ENCODE data around the gene HOMER2. TPM values are rescaled to one million over a fixed set of nuclear protein-coding genes. Genes with fewer than 3 reads are reported as not detected.

Gene HOMER2
- total and polyA plus RNA-seq, 2 of the 4 experiments (the other 2 are of a cell fraction): 0.54 to 0.79 TPM

GRCh38 chr15:82995076-82995475, 42.6 kb upstream of the HOMER2 start:
- 100% methylated on average over 1 of the region's 2 CpGs; no CpG with 5 or more reads in 1 of the 2 experiments for WGBS, 2 experiments (ENCODE audit: extremely low coverage in 2 of 2, insufficient read length in 1 of 2)
- Histone ChIP-seq H3K4me1 (ENCODE audit: control insufficient read depth, insufficient read depth, low read length) (no peaks in the 10 kb centered on the region), H2BK5ac (ENCODE audit: low read depth, low read length, poor library complexity, severe bottlenecking) (no peak overlapping the region), H3K4ac (ENCODE audit: low read depth, low read length) (no peak overlapping the region), H3K79me1 (ENCODE audit: low read depth in 1 of 2, low read length in 2 of 2) (no peaks in the 10 kb centered on the region), H4K8ac (ENCODE audit: low read depth in 2 of 2, low read length in 2 of 2) (no peak overlapping the region), H4K5ac (ENCODE audit: low read depth, low read length) (no peak overlapping the region), H2AFZ (replicated peaks; ENCODE audit: low read length, poor library complexity) (no peak overlapping the region), H3K36me3 (ENCODE audit: control insufficient read depth, insufficient read depth, low read length) (no peaks in the 10 kb centered on the region), H3K4me2 (ENCODE audit: low read depth, low read length) (no peak overlapping the region), H3K23ac (ENCODE audit: low read depth, low read length) (no peak overlapping the region), H3K27ac (ENCODE audit: insufficient read depth, low read length) (no peak overlapping the region), H3K14ac (replicated peaks; ENCODE audit: low read depth, low read length) (no peak overlapping the region), H3K27me3 (ENCODE audit: control insufficient read depth, insufficient read depth, low read length) (no peaks in the 10 kb centered on the region), H3K9me1 (ENCODE audit: insufficient read depth, low read length) (no peaks in the 10 kb centered on the region), H3K9me3 (ENCODE audit: control insufficient read depth, insufficient read depth, low read length) (no peaks in the 10 kb centered on the region), H2AK9ac (replicated peaks; ENCODE audit: low read depth, low read length, poor library complexity) (peak overlapping the region; percentile 55), H3K9ac (ENCODE audit: low read depth, low read length) (no peak overlapping the region), H3K18ac (ENCODE audit: low read depth, low read length) (no peak overlapping the region), H2AK5ac (ENCODE audit: low read depth, low read length) (no peak overlapping the region), H3K56ac (ENCODE audit: extremely low read depth, insufficient read depth, low read length) (no peak overlapping the region), H3K4me3 (ENCODE audit: insufficient read depth, low read depth, low read length) (no peak overlapping the region), H4K20me1 (ENCODE audit: insufficient read depth, low read length) (no peaks in the 10 kb centered on the region), H2BK15ac (ENCODE audit: low read depth, low read length) (no peak overlapping the region), H2BK20ac (ENCODE audit: low read depth, low read length) (no peak overlapping the region), H4K91ac (ENCODE audit: insufficient read depth, low read depth, low read length) (no peak overlapping the region), H2BK120ac (ENCODE audit: low read depth, low read length) (no peak overlapping the region)
- no TSS peak for BruUV-seq (replicated peaks)
- ATAC-seq (ENCODE audit: low read depth) (no peak), DNase-seq (no peak)
- ChIA-PET POLR2A (ENCODE audit: unreplicated experiment) (no interaction called here), CTCF (interaction anchor here (1.4 kb wide), 1 partner anchor 145 kb away, joined by 3 read pairs; no protein-coding TSS in a partner anchor)
- TF ChIP-seq SMC3 (IDR thresholded peaks at IDR 0.05; ENCODE audit: low read depth, low read length): no peak
- TF ChIP-seq RAD21 (IDR thresholded peaks at IDR 0.05; ENCODE audit: low read length): no peak
- TF ChIP-seq MXI1 (IDR thresholded peaks at IDR 0.05; ENCODE audit: borderline replicate concordance, low read depth, low read length): no peak
- no peak for TF ChIP-seq CHD1 (IDR thresholded peaks at IDR 0.05; ENCODE audit: low read depth, low read length)
- TF ChIP-seq FOS (IDR thresholded peaks at IDR 0.05; ENCODE audit: low read depth, low read length): no peak
- no peak for TF ChIP-seq MAZ (IDR thresholded peaks at IDR 0.05; ENCODE audit: borderline replicate concordance, low read depth, low read length)
- TF ChIP-seq NFE2L2 (IDR thresholded peaks at IDR 0.05; ENCODE audit: low read depth, low read length): no peak
- no peak for TF ChIP-seq BHLHE40 (IDR thresholded peaks at IDR 0.05; ENCODE audit: low read depth, low read length)
- no peak for TF ChIP-seq MAFK (IDR thresholded peaks at IDR 0.05; ENCODE audit: low read depth, low read length)
- no peak for TF ChIP-seq ELK1 (IDR thresholded peaks at IDR 0.05; ENCODE audit: borderline replicate concordance, low read depth, low read length)
- no peak for TF ChIP-seq POLR2A (IDR thresholded peaks at IDR 0.05; ENCODE audit: low read depth, low read length)
- no peak for TF ChIP-seq USF2 (IDR thresholded peaks at IDR 0.05; ENCODE audit: low read depth, low read length)
- TF ChIP-seq CTCF (conservative IDR thresholded peaks at IDR 0.05; ENCODE audit: low read depth, low read length): no peak
- no peak for TF ChIP-seq RFX5 (IDR thresholded peaks at IDR 0.05; ENCODE audit: low read depth, low read length)
- no peak for TF ChIP-seq CEBPB (IDR thresholded peaks at IDR 0.05; ENCODE audit: low read depth, low read length)
- TF ChIP-seq RCOR1 (IDR thresholded peaks at IDR 0.05; ENCODE audit: insufficient replicate concordance, low read length): no peak
- in situ Hi-C loops (cut with MboI; ENCODE audit: low sequenced_read_pairs) (no loop called here), intact Hi-C loops (cut with micrococcal nuclease) (no loop called here), dilution Hi-C loops (cut with HindIII; ENCODE audit: low sequenced_read_pairs, unreplicated experiment) (no loop called here)
